Epithelial cell of esophagus (primary cell): Measurements from ENCODE around the gene PPP1R13L.

Experiments
- DNase-seq: peaks from one replicate; pipeline ENCODE4 v3.0.0; 2010; ENCODE audit warnings: low read depth
- H3K4me3 ChIP-seq: 2 replicates; pipeline ENCODE4 v1.5.1; 2011; ENCODE audit warnings: mild to moderate bottlenecking, low read length, control low read depth
- CTCF ChIP-seq: IDR thresholded peaks from 2 replicates; pipeline ENCODE4 v1.5.1; 2011; ENCODE audit warnings: low read depth, mild to moderate bottlenecking, low read length, control low read depth, inconsistent platforms; ENCODE audit not compliant: insufficient read depth; ENCODE audit errors: missing control alignments

The PPP1R13L gene

GRCh38 chr19:45370410-45371204 lies 34.3 kb downstream of the PPP1R13L start, which contains the start of gene ERCC2:
Gene ERCC2, minus strand, starts transcription at chr19:45370573. Its CDS starts 33 bp downstream, at chr19:45370540.
- peak; percentile 99 for DNase-seq
- TF ChIP-seq CTCF = no peak
- H3K4me3 ChIP-seq = peak within 1 kb of the TSS; percentile 68

GRCh38 chr19:45368737-45369340 lies 36.0 kb downstream of the PPP1R13L start:
- no peak overlapping the region for H3K4me3 ChIP-seq
- no peak for TF ChIP-seq CTCF

GRCh38 chr19:45368127-45368526 lies 36.7 kb downstream of the PPP1R13L start:
- no peak for DNase-seq
- TF ChIP-seq CTCF = no peak
- no peak overlapping the region for H3K4me3 ChIP-seq

More at GRCh38 chr19:45368737-45369340, 36.0 kb downstream of the PPP1R13L start:
- DNase-seq = no peak

- no peak for TF ChIP-seq CTCF
- no peak for DNase-seq
- H3K4me3 ChIP-seq = no peak overlapping the region
Observed at GRCh38 chr19:45364696-45365095, 40.2 kb downstream of the PPP1R13L start.

GRCh38 chr19:45363861-45364459 lies 40.9 kb downstream of the PPP1R13L start:
- no peak overlapping the region for H3K4me3 ChIP-seq
- no peak for DNase-seq
- TF ChIP-seq CTCF = no peak

- no peak for DNase-seq
- H3K4me3 ChIP-seq = no peak overlapping the region
- no peak for TF ChIP-seq CTCF
Observed at GRCh38 chr19:45362291-45362690, 42.6 kb downstream of the PPP1R13L start.
